K562 (cell line): ENCODE measurements around the gene C2CD2. TPM values are rescaled to one million over a fixed set of nuclear protein-coding genes. Genes with fewer than 3 reads are reported as not detected.

Source experiments
- MED1 ChIP-seq: sonication (generic); formaldehyde crosslinking; IDR thresholded peaks from 2 replicates; pipeline ENCODE4 v1.8.1; 2023; ENCODE audit warnings: missing genetic modification reagents, borderline replicate concordance
- XRCC4 ChIP-seq: IDR thresholded peaks from one replicate; pipeline ENCODE4 v1.6.1; 2011; ENCODE audit not compliant: insufficient read depth, insufficient read length; ENCODE audit errors: extremely low read depth
- ZFX ChIP-seq: sonication (generic); formaldehyde crosslinking; IDR thresholded peaks from 2 replicates; pipeline ENCODE4 v1.8.0; 2022; ENCODE audit warnings: mild to moderate bottlenecking, missing genetic modification reagents, moderate library complexity
- ZNF121 ChIP-seq: sonication (generic); formaldehyde crosslinking; conservative IDR thresholded peaks from 2 replicates; pipeline ENCODE4 v1.8.0; 2022; ENCODE audit warnings: missing genetic modification reagents
- polyA plus RNA-seq, 8 experiments: library from polyadenylated mRNA; depleted of rRNA in 4 of 8; stranded (reverse) in 5 of 8; unstranded in 3 of 8; fragments of >200 nt; fragmentation: Nextera tagmentation in 2 of 8; fragmentation: Illumina TruSeq in 1 of 8; extraction: Ambion mirVana in 2 of 8; extraction: Trizol in 1 of 8; gene quantifications; 2 replicates each; pipeline versions ENCODE4 v1.2.1 to v1.2.3, GENCODE V29; 2011 to 2014; ENCODE audit warnings: inconsistent platforms in 1 of 8, missing spikeins in 1 of 8
- total RNA-seq, 7 experiments: library from RNA; depleted of rRNA in 6 of 7; stranded (reverse); fragments of >200 nt in 6 of 7; fragmentation: Illumina TruSeq in 2 of 7; extraction: Trizol in 2 of 7; gene quantifications; 2 replicates each; pipeline versions ENCODE4 v1.2.1 to v1.2.3, GENCODE V29; 2011 to 2021; ENCODE audit warnings: low replicate concordance in 1 of 7
- TF ChIP-seq, protein P1 (sequence below): fragments of 250-450 bp; sonication (Bioruptor Pico); IDR thresholded peaks from 2 replicates; pipeline ENCODE4 v1.4.0; 2020

The C2CD2 gene
- total and polyA plus RNA-seq, 9 of the 15 experiments (the other 6 are each of a cell fraction or from before 2014, with no cell fraction given), result 1.3 to 21.6 (median 12.1) TPM

DNA sequence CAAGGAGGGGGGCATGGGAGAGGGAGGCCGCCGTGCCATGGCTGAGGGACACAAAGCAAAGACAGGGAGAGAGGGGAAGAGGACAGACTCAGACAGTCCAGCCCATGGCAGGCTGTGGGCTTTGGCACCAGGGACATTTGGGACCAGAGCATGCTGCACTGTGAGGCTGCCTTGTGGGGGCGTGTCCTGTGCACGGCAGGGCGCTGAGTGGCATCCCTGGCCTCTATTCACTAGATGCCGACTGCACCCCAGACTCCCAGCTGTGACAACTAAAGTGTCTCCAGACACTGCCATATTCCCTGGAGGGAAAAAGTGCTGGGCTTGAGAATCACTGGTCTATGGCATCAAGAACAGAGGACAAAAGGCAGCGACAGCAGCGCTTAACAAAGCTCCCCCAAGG is 56.1 kb downstream of the C2CD2 start (continued):
- TF ChIP-seq, protein P1, sequence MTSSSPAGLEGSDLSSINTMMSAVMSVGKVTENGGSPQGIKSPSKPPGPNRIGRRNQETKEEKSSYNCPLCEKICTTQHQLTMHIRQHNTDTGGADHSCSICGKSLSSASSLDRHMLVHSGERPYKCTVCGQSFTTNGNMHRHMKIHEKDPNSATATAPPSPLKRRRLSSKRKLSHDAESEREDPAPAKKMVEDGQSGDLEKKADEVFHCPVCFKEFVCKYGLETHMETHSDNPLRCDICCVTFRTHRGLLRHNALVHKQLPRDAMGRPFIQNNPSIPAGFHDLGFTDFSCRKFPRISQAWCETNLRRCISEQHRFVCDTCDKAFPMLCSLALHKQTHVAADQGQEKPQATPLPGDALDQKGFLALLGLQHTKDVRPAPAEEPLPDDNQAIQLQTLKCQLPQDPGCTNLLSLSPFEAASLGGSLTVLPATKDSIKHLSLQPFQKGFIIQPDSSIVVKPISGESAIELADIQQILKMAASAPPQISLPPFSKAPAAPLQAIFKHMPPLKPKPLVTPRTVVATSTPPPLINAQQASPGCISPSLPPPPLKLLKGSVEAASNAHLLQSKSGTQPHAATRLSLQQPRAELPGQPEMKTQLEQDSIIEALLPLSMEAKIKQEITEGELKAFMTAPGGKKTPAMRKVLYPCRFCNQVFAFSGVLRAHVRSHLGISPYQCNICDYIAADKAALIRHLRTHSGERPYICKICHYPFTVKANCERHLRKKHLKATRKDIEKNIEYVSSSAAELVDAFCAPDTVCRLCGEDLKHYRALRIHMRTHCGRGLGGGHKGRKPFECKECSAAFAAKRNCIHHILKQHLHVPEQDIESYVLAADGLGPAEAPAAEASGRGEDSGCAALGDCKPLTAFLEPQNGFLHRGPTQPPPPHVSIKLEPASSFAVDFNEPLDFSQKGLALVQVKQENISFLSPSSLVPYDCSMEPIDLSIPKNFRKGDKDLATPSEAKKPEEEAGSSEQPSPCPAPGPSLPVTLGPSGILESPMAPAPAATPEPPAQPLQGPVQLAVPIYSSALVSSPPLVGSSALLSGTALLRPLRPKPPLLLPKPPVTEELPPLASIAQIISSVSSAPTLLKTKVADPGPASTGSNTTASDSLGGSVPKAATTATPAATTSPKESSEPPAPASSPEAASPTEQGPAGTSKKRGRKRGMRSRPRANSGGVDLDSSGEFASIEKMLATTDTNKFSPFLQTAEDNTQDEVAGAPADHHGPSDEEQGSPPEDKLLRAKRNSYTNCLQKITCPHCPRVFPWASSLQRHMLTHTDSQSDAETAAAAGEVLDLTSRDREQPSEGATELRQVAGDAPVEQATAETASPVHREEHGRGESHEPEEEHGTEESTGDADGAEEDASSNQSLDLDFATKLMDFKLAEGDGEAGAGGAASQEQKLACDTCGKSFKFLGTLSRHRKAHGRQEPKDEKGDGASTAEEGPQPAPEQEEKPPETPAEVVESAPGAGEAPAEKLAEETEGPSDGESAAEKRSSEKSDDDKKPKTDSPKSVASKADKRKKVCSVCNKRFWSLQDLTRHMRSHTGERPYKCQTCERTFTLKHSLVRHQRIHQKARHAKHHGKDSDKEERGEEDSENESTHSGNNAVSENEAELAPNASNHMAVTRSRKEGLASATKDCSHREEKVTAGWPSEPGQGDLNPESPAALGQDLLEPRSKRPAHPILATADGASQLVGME, result no peak
- no peak for TF ChIP-seq MED1 (CRISPR knock-in tag)
- TF ChIP-seq ZFX (CRISPR knock-in tag), result no peak
- no peak for TF ChIP-seq XRCC4
- TF ChIP-seq ZNF121, result no peak
- TF ChIP-seq, all 486 proteins: peak for 0
